ENCODE results near the gene LRRC8B. TPM values are rescaled to one million over a fixed set of nuclear protein-coding genes. Genes with fewer than 3 reads are reported as not detected.

Gene LRRC8B
- total and polyA plus RNA-seq, 2 donors (not counting 1 experiment from before 2014, with no cell fraction given) = 0.83 to 2.8 TPM

GRCh38 chr1:89530444-89531089 lies 5.9 kb downstream of the LRRC8B start:
- Histone ChIP-seq H3K27ac (ENCODE audit: insufficient read depth, low read length) (no peak overlapping the region), H3K36me3 (ENCODE audit: control insufficient read depth, insufficient read depth, low read length) (no peaks in the 10 kb centered on the region), H3K4me2 (ENCODE audit: extremely low read depth, insufficient read depth, low read length) (no peak overlapping the region), H2AFZ (ENCODE audit: low read length) (no peak overlapping the region), H3K27me3 (ENCODE audit: control insufficient read depth, insufficient read depth, low read length) (no peaks in the 10 kb centered on the region), H3K9me3 (ENCODE audit: control insufficient read depth, insufficient read depth, low read depth, low read length) (no peaks in the 10 kb centered on the region), H3K4me1 (ENCODE audit: control insufficient read depth, extremely low read depth, insufficient read depth, low read length) (no peaks in the 10 kb centered on the region), H3K4me3 (replicated peaks in 1 of 4; ENCODE audit: control extremely low read depth in 1 of 4, insufficient read depth in 1 of 4, low read depth in 3 of 4, low read length in 4 of 4) (no peak overlapping the region), H3K9ac (ENCODE audit: insufficient read depth, low read length) (no peak overlapping the region), H4K20me1 (ENCODE audit: control insufficient read depth, extremely low read depth, insufficient read depth, low read length) (no peaks in the 10 kb centered on the region), H3K79me2 (ENCODE audit: control insufficient read depth, insufficient read depth, low read length) (no peaks in the 10 kb centered on the region)
- DNase-seq (ENCODE audit: low read depth in 2 of 2) = peak in 1 of 2 donors; percentile 25
- no peak for TF ChIP-seq CTCF (conservative IDR thresholded peaks at IDR 0.05 in 1 of 2, IDR thresholded peaks at IDR 0.05 in 1 of 2; ENCODE audit: low read depth in 1 of 2, low read length in 2 of 2)
- TF ChIP-seq EZH2 (IDR thresholded peaks at IDR 0.05; ENCODE audit: low read length, missing control alignments) = no peak

- no peaks in the 10 kb centered on the region for H3K27me3 ChIP-seq (ENCODE audit: control insufficient read depth, insufficient read depth, low read length)
- no peak for TF ChIP-seq EZH2 (IDR thresholded peaks at IDR 0.05; ENCODE audit: low read length, missing control alignments)
- H4K20me1 ChIP-seq (ENCODE audit: control insufficient read depth, extremely low read depth, insufficient read depth, low read length) = no peaks in the 10 kb centered on the region
- no peaks in the 10 kb centered on the region for H3K9me3 ChIP-seq (ENCODE audit: control insufficient read depth, insufficient read depth, low read depth, low read length)
- no peak overlapping the region for H3K4me2 ChIP-seq (ENCODE audit: extremely low read depth, insufficient read depth, low read length)
- no peak overlapping the region for H3K27ac ChIP-seq (ENCODE audit: insufficient read depth, low read length)
- no peaks in the 10 kb centered on the region for H3K79me2 ChIP-seq (ENCODE audit: control insufficient read depth, insufficient read depth, low read length)
- no peak for DNase-seq (ENCODE audit: low read depth in 2 of 2)
- no peak overlapping the region for H3K4me3 ChIP-seq (replicated peaks in 1 of 4; ENCODE audit: control extremely low read depth in 1 of 4, insufficient read depth in 1 of 4, low read depth in 3 of 4, low read length in 4 of 4)
- no peaks in the 10 kb centered on the region for H3K4me1 ChIP-seq (ENCODE audit: control insufficient read depth, extremely low read depth, insufficient read depth, low read length)
- no peak overlapping the region for H3K9ac ChIP-seq (ENCODE audit: insufficient read depth, low read length)
- H2AFZ ChIP-seq (ENCODE audit: low read length) = no peak overlapping the region
- H3K36me3 ChIP-seq (ENCODE audit: control insufficient read depth, insufficient read depth, low read length) = no peaks in the 10 kb centered on the region
Measured at GRCh38 chr1:89531480-89532139, 7.0 kb downstream of the LRRC8B start.

- no peaks in the 10 kb centered on the region for H3K9me3 ChIP-seq (ENCODE audit: control insufficient read depth, insufficient read depth, low read depth, low read length)
- no peak for TF ChIP-seq CTCF (conservative IDR thresholded peaks at IDR 0.05 in 1 of 2, IDR thresholded peaks at IDR 0.05 in 1 of 2; ENCODE audit: low read depth in 1 of 2, low read length in 2 of 2)
- no peak overlapping the region for H3K9ac ChIP-seq (ENCODE audit: insufficient read depth, low read length)
- no peaks in the 10 kb centered on the region for H3K36me3 ChIP-seq (ENCODE audit: control insufficient read depth, insufficient read depth, low read length)
- H3K4me3 ChIP-seq (replicated peaks in 1 of 4; ENCODE audit: control extremely low read depth in 1 of 4, insufficient read depth in 1 of 4, low read depth in 3 of 4, low read length in 4 of 4) = no peak overlapping the region
- no peak overlapping the region for H3K27ac ChIP-seq (ENCODE audit: insufficient read depth, low read length)
- H4K20me1 ChIP-seq (ENCODE audit: control insufficient read depth, extremely low read depth, insufficient read depth, low read length) = no peaks in the 10 kb centered on the region
- H2AFZ ChIP-seq (ENCODE audit: low read length) = no peak overlapping the region
- no peaks in the 10 kb centered on the region for H3K27me3 ChIP-seq (ENCODE audit: control insufficient read depth, insufficient read depth, low read length)
- no peaks in the 10 kb centered on the region for H3K79me2 ChIP-seq (ENCODE audit: control insufficient read depth, insufficient read depth, low read length)
- DNase-seq (ENCODE audit: low read depth in 2 of 2) = no peak
- H3K4me1 ChIP-seq (ENCODE audit: control insufficient read depth, extremely low read depth, insufficient read depth, low read length) = no peaks in the 10 kb centered on the region
- no peak overlapping the region for H3K4me2 ChIP-seq (ENCODE audit: extremely low read depth, insufficient read depth, low read length)
Measured at GRCh38 chr1:89532228-89532627, 7.6 kb downstream of the LRRC8B start.

Data from fibroblast of lung (primary cell).